CMK (cell line): ENCODE data around the gene PRKAR1B.

Source experiments
- DNase-seq: peaks from one replicate; pipeline ENCODE4 v3.0.0-alpha.2; 2010; ENCODE audit warnings: low read depth

The PRKAR1B gene

DNA sequence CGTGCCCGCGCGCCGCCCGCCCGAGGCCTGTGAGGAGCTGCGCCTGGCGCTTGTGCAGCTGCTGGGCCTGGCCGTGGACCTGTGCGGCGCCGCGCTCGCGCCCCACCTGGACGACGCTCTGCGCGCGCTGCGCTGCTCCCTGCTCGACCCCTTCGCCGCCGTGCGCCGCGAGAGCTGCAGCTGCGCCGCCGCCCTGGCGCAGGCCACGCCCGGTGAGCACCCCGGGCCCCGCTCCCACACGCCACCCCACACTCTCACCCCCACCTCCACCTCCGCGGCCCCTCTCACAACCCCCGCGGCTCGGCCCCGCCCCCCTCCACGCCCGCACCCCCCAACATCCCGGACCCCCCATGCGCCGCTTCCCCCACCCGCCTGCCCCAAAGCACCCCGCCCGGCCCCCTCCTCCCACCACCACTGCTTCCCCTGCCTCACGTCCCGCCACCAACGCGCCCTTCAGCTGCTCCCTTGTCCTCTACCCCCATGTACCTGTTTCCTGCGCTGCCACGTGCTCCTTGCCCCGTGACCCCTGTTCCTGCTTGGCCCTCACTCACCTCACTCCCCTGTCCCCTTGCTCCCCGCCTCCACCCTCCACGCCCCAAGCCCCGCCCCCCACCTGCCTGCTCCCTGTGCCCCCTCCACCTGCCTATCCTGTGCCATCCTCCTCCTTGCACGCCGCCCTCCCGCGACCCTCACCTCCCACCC lies at the start of gene PRKAR1B:
Gene PRKAR1B (minus strand): TSS at position 178 of the 702 bp plus-strand sequence. CDS start 15,776 bp downstream, outside the sequence.
- no peak for DNase-seq

DNA sequence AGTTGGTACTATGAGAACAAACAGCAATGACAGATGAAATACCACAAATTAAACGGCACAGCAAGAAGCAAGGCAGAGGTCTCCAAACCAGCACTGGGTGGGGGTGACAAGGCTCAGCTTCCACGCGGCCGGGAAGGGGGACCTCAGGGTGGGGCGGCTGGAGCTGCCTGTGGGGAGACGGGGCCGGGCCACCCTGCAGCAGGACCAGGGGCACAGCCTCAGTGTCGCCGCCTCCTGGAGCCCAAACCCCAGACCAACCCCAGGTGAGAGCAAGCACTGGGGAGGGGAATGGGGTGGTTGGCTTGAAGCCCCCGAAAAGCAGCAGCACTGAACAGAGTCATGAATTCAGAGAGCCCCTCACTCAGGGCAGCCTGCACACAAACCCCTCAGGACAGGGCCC lies 49.3 kb upstream of the PRKAR1B start:
- DNase-seq: no peak

DNA sequence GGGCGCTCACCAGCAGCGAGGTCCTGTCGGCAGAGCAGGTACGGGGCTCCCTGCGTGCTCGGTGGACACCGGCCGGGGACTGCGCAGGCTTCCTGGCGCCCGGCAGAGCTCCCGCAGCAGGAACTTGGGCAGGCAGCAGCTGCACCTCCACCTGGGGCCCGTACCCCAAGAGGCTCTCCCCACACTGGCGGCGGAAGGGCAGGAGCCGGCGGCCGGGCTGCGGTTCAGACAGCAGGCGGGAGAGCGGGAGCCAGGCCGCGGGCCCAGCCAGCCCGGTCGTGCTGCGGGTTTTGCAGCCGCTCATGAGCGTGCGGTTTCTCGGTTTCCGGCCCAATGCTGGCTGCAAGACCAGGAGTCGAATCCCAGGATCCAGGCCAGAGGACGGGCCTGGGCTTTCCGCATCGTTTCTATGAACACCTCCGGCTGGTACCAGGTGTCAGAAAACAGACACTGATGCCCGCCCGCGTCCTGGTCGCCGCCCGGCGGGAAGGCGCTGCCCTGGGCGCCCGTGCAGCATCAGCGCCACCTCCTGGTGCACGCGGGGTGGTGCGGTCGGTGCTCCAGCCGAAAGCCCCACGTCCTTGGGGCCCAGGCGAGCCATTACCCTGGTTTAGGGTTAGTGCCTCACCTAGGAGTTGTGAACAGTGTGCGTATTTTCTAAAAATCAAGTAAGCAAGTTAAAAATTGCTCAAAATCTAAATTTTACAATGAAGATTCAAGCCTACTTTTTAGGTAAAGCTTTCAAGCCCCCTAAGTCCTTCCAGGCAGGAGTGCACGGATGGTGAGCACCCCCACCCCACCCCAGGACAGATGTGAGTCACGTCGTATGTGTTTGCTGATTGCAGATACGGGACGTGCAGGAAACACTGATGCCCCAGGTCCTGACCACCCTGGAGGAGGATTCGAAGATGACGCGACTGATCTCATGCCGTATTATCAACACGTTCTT lies 47.4 kb upstream of the PRKAR1B start:
- no peak for DNase-seq

DNA sequence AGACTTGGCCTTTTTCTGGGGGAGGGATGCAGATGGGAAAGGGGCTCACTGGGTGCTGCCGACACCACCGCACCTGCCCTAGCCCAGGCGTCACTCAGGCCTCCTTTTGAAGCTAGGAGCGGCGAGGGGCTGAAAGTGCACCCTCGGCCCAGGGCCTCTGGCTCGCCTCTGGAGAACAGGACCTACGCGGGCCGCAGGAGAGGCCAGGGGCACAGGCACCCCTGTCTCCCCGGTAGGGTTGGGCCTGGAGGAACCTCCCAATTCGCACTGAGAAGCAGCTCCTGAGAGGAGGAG lies 46.5 kb upstream of the PRKAR1B start:
- no peak for DNase-seq

DNA sequence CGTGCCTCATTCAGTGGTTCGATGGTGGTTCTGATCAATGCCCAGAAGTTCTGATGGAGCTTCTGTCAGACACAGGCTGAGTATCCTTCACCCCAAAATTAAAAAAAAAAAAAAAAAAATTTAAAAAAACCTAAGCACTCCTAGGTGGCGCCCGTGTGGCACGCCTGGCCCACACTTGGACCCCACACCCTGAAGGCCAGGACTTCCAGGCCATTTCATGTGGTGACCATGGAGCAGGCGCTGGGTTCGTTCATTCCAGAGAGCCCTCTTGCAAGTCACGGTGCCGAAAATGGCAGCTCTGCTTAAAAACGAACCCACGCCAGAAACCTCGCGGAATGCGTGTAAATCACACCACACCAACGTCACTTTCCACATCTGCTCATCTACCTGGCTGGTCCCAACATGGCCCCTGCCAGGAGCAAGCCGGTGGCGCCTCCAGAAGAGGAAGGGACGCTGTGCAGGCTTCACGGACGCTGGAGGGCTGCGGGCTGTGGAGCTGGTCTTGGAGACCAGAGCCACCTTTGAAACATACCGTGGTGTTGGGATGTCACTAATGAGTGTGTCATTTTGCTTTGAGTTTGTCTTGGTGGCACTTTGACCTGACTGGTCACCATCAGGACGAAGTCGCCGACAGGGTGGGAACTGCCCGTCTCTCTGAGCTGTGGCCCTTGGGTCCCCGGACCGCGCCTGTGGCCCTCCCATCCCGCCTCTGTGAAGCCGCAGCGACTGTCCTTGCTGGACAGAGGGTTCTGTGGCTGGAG lies 46.0 kb upstream of the PRKAR1B start:
- no peak for DNase-seq

DNA sequence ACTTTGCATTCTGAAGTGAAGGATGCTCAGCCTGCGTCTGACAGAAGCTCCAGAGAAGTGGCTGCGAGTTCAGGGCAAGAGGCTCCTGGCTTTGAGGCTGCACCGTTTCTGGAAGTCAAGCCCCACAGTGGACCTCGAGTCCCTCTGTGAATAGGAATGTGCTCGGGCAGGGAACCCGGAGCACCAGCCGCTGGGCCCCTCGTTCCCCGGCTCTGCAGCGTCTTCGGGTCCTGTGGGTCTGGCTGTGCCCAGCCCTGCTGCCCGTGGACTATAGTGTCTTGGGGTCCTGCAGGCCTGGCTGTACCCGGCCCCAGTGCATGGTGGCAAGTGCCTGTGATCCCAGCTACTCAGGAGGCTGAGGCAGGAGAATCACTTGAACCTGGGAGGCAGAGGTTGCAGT lies 45.3 kb upstream of the PRKAR1B start:
- no peak for DNase-seq

DNA sequence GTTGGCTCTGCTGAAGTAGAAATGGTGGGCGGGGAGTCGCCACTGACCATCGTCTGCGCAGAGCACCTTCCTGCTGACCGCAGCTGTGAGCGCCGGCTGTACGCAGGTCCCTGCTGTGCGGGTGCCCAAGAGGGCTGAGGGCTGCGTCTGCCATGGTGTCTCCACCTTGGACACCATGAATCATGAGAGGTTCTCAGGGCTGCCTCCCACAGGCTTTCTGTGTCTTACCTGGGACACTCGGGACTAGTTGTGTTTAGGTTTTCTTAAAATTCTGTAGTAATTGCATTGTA lies 44.9 kb upstream of the PRKAR1B start:
- no peak for DNase-seq

DNA sequence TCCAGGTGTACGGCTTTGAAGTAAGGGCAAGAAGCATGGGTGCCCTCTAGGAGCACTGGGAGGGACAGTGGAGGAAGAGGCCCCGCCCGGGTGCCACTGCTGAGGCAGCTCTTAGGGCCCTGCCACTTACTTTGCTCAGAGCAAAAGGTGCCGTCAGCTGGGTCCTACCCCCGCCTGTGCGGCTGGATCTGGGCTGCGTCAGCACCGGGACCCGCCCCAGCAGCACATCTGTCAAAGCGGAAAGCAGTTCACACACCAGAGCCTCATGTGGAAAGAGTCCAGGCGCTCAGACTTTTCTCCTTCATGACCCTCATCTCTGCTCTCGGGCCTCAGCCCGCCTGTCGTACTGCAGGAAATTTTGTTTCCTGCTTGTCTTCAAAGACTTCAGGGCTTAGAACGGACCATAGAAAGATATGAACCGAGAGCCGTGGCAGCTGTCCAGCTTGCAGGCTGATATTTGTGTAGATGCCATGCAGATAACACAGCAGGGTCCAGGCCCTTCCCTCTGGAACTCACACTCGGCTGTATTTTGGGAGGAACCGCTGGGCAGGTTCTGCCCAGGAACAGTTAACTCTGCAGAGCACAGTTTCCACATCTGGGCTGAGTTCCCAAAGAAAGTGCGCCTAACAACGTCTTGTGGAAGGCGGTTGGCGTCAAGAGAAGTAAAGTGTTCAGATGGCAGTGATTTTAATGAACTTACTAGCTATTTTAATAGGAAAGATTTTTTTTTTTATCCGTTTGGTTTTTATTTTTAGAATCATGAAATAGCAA lies 44.3 kb upstream of the PRKAR1B start:
- DNase-seq: no peak

DNA sequence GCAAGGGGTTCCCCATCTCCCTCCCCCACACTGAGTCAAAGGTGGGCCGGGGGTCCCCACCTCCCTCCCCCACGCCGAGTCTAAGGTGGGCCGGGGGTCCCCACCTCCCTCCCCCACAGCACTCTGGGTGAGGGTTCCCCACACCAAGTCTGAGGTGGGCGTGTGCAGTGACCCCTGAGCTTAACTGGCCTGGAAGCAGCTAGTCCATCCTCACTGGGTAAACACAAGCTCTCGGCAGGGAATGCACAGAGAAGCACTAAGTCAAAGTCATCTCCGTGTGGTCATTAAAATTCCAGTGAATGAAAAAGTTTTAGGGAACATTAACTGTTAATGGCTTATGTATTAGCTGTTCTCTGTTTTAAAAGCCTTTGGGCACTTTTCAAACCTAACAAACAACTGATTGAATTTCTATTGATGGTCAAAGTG lies 43.7 kb upstream of the PRKAR1B start:
- DNase-seq: no peak

DNA sequence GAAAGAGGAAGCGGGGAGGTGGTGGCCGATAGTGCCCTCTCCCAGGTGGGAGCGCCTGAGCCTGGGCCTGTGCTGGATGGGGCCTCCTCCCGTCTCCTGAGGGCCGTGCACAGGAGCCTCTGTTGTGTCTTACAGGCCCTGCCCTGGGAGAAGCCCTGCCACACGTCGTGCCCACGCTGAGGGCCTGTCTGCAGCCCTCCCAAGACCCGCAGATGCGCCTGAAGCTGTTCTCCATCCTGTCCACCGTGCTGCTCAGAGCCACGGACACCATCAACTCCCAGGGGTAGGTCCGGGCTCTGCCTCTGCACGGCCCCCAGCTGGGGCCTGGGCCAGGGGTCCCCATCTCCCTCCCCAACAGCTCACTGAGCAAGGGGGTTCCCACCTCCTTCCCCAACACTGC lies 43.3 kb upstream of the PRKAR1B start:
- no peak for DNase-seq

DNA sequence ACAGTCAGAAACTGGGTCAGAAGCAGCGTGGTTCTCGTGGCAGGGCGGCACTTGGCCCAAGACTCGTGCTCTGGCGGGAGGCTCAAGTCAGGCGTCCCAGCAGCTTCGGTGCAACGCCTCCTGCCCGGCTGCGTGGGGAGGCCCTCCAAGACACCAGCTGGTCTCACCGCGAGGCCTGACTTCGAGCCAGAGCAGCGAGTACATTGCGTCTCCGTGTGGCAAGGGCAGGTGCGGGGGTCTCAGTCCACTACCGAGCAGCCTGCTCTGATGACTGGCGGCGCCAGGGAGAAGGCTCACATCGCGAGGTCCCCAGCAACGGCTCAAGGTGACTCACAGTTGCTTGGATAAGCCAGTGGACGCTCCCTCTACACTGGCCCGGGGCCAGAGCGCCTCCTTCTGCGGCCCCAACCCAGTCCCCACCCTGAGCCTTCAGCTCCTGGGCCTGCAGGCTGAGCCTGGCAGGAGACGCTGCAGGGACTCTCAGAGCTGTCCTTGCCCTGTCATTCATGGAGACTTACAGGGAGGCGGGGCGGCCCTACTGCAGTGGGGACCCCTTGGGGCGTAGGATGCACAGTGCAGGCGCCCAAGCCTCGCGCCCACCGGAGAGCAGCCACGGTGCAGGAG lies 41.9 kb upstream of the PRKAR1B start:
- no peak for DNase-seq

DNA sequence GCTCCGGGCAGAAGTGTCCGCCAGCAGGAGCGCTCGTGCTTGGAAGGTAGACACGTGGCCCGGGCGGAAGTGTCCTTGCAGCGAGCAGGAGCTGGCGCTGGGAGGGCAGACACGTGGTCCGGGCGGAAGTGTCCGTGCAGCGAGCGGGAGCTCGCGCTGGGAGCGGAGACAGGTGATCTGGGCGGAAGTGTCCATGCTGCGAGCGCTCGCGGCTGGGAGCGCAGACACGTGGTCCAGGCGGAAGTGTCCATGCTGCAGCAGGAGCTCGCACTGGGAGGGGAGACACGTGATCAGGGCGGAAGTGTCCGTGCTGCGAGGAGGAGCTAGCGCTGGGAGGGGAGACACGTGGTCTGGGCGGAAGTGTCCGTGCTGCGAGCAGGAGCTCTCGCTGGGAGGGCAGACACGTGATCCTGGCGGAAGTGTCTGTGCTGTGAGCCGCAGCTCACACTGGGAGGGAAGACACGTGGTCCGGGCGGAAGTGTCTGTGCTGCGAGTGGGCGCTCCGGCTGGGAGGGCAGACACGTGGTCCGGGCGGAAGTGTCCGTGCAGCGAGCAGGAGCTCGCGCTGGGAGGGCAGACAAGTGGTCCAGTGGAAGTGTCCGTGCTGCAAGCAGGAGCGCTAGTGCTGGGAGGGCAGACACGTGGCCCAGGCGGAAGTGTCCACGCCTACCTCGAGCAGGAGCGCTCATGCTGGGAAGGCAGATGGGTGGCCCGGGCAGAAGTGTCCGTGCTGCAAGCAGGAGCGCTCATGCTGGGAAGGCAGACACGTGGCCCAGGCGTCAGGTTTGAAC lies 41.1 kb upstream of the PRKAR1B start:
- no peak for DNase-seq

DNA sequence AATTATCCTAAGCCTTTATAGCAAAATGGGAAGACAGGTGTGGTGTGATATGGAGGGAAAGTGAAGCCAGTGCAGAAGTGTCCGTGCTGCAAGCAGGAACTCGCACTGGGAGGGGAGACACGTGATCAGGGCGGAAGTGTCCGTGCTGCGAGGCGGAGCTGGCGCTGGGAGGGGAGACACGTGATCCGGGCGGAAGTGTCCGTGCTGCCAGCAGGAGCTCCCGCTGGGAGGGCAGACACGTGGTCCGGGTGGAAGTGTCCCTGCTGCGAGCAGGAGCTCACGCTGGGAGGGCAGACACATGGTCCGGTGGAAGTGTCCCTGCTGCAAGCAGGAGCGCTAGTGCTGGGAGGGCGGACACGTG lies 40.5 kb upstream of the PRKAR1B start:
- DNase-seq: no peak

DNA sequence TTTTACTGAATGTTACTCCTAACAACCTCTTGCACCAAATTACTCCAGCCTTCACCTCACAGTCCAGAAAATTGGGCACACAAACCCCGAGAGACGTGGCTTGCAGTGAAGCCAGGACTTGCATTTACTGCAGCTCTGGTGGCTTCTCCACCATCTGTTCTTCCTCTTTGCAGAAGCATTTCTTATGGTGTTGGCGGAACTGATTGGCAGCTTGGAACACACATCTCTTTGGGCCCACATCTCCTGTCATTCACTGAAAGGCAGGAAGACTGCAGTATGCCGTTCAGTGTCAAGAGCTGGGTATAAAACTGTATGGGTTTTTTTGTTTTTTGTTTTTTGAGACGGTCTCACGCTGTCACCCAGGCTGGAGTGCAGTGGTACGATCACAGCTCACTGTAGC lies 38.3 kb upstream of the PRKAR1B start:
- DNase-seq: no peak

DNA sequence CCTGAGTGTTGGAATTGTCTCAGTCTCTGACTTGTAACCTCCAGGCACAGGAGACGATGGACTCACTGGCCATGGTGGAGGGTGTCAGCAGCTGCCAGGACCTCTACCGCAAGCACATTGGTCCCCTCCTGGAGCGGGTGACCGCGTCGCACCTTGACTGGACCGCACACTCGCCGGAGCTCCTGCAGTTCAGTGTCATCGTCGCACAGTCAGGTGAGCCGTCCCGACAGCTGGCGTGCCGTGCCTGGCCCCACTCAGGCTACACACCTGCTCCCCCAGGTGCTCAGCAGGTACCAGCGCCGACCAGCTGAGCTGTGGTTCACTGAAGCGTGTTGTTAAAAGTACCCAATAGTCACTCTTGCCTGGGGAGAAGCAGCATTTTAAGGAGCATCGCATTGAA lies 36.7 kb upstream of the PRKAR1B start:
- DNase-seq: no peak

DNA sequence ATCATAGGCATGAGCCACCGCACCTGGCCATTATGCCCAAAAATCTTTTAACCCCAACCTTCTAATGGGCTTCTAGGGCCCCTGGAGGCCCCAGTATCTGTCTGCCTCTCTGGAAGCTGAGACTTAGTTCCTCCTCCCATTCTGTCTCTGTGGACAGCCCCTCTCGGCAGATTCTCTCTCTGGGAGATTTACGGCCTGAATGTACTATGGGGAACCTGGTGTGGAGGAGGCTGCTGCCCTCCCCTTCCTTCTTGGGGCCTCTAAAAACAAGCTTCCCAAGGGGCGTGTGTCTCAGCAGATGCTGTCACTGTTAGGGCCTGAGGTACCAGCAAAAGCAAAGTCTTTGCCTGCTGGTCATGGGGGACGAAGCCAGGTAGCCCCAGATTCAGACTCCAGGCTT lies 35.8 kb upstream of the PRKAR1B start:
- no peak for DNase-seq

DNA sequence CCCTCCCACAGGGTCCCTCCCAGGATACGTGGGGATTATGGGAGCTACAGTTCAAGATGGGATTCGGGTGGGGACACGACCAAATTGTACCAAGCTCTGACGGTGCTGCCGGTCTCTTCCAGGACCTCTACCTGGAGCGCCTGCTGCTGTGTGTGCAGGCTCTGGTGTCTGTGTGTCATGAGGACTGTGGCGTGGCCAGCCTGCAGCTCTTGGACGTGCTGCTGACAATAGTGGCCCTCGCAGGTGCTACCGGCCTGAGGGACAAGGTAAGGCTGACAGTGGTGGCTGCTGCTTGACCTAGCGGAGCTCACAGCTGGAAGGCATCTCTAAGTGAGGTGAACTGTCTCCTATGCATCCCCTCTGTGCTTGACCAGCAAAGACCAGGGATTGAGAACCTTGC lies 34.5 kb upstream of the PRKAR1B start:
- no peak for DNase-seq

DNA sequence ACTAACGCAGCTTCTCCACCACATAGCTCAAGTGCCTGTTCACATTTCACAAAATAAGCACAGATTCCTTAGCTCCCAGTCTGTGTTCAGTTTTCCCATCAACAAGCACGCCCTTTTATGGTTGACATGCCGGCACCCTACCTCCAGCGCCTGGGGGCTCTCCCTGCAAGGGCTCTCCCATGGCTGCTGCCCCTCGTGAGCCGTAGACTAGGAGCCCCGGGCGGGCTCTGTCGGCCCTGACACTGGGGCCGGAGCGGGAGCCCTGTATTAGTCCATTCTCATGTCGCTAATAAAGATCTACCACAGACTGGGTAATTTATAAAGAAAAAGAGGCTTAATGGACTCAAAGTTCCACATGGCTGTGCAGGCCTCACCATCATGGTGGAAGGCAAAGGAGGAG lies 34.0 kb upstream of the PRKAR1B start:
- DNase-seq: no peak

DNA sequence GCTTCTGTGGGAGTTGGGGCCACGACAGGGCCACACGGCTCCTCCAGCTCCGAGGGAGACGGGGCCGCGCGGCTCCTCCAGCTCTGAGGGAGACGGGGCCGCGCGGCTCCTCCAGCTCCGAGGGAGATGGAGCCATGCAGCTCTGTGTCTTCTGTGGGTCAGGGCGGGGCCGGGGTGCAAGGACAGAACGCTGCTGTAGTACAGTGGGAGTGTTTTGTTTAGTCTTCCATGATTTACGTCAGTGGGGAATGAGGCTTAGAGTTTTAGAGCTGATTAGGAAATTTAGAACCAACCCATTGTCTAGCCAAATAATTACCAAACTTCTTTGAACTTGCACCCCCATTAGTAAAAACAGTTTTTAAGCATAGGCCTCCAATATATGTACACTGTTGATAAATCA lies 32.9 kb upstream of the PRKAR1B start:
- DNase-seq: no peak

DNA sequence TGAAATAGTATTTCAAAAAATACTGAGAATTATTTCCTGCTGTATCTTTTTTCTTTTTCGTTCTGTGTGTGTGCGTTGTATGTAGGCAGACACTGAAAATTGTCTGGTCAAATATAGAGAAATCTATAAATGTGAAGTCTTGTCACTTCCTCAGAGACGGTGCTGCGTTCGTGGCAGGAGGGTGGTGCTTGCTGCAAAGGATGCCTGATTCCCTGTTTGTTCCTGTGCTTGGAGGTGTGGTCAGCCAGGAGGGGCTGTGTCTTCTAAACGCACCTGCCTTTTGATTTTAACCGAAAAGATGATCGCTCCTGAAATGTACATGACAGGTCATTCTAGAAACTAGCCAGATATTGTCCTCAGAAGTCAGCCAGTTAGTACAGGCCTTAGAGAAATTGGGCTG lies 32.5 kb upstream of the PRKAR1B start:
- no peak for DNase-seq

DNA sequence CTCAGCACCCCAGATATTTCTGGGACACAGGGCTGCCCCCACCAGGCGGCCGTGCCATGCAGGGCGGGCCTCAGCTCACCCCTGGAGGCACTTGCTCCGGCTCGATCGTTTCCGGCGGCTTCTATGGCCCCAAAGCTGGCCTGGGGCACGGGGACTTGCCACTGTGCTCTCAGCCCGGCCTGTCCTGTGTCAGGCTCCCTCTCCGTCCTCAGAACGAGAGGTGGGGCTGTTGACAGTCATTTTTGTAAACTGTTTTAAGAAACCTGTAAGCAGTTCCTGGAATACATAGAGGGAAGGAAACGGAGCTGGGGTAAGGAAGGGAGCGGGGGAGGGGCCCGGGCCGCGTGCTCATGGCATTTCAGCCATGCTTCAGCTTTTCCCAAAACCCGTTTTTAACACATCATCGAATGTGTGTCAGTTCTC lies 30.7 kb upstream of the PRKAR1B start:
- no peak for DNase-seq
